TTC549 (cell line): ENCODE measurements around the gene TP53RK.

Source experiments
- FAIRE-seq: peaks from 2 replicates; lab custom pipeline; 2012; peaks lifted over from hg19 to GRCh38; lab: Jason Lieb, UNC

The TP53RK gene

GRCh38 chr20:46660487-46660886 lies 28.8 kb downstream of the TP53RK start:
- no peak for FAIRE-seq

GRCh38 chr20:46657618-46658017 lies 31.6 kb downstream of the TP53RK start:
- FAIRE-seq, result no peak

DNA sequence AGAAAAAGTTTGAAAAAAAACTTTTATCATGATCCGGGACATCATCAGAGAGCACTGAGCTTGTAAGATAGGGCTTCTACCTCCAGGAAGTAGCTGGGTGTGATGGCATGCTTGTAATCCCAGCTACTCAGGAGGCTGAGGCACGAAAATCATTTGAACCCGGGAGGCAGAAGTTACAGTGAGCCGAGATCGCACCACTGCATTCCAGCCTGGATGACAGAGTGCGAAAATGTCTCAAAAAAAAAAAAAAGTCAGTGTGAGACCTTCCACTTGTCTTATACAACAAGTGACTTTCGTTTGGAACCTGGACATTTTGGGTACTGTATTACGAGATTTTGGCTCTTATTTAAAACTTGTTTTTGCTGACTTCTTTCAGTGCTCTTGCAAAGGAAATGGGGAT lies 32.1 kb downstream of the TP53RK start:
- no peak for FAIRE-seq

- no peak for FAIRE-seq
Observed at GRCh38 chr20:46652699-46653098, 36.5 kb downstream of the TP53RK start.

DNA sequence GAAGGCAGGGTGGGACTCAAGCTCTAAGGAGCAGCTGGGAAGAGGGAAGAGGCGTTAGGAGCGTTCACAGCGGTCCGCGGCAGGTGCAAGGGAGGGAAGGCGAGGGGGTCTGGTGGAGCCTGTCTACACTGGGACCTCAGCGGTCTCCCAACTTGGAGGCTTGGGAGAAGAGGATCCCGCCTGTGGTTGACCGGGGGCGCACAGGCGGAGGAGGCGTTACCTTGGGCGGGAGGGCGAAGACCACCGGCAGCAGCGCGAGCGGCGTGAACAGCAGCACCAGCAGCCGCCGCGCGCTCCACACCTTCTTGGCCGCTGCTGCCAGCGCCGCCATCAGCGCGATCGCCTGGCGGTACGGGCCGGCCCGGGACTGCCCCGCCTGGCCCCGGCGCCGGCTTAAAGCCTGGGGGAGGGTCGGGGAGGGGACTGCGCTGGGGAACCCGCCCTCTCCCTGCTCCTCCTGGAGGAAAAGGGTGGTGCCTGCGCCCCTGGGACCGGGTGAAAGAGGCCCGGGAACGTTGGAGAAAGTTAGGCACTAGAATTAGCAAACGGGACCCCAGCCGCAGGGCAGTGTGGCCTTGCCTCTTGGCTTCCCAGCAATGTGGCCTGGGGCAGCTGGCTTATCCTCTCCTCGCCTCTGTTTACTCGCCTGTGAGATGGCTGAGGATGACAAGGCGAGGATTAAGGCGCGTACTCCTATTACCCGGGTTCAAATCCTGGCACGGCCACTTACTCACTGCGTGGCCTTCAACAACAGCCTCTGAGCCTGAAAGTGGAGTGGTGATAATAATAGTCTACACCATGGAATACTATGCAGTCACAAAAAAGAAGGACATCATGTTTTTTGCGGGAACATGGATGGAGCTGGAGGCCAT lies 37.9 kb downstream of the TP53RK start, which contains the start of gene SLC13A3:
SLC13A3 (minus strand) TSS at position 369 of the 872 bp plus-strand sequence; CDS start at position 331, 38 bp downstream.
- no peak for FAIRE-seq

DNA sequence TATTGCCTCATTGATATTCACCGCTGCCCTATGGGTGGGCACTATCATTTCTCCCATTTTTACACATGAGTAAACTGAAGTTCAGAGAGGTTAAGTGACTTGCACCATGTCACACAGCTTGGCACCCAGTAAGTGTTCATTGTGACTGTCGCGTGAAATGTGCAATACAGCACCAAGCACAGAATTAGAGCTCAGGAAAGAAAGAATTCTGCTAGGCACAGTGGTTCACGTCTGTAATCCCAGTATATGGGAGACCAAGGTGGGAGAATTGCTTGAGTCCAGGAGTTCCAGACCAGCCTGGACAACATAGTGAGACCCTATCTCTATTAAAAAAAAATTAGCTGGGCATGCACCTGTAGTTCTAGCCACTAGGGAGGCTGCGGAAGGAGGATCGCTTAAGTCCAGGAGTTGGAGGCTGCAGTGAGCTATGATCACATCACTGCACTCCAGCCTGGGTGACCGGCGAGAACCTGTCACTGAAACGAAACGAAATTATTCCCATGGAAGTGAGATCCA lies 38.6 kb downstream of the TP53RK start:
- no peak for FAIRE-seq

GRCh38 chr20:46649965-46650542 lies 39.2 kb downstream of the TP53RK start:
- FAIRE-seq, result no peak

DNA sequence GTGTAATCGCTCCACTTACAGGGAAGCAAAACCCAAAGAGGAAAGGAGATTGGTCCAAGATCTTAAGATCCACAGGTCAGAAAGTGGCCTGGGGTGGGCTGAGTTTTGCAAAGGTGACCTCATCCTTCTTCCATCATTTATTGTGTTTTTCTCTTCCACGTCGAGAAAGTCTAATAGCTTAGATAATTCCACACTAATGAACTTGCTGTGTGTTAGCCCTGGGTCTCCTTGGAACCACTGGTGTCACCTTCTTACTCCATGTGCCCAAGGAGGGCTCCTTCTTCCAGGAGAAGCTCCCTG lies 39.6 kb downstream of the TP53RK start:
- FAIRE-seq, result no peak

DNA sequence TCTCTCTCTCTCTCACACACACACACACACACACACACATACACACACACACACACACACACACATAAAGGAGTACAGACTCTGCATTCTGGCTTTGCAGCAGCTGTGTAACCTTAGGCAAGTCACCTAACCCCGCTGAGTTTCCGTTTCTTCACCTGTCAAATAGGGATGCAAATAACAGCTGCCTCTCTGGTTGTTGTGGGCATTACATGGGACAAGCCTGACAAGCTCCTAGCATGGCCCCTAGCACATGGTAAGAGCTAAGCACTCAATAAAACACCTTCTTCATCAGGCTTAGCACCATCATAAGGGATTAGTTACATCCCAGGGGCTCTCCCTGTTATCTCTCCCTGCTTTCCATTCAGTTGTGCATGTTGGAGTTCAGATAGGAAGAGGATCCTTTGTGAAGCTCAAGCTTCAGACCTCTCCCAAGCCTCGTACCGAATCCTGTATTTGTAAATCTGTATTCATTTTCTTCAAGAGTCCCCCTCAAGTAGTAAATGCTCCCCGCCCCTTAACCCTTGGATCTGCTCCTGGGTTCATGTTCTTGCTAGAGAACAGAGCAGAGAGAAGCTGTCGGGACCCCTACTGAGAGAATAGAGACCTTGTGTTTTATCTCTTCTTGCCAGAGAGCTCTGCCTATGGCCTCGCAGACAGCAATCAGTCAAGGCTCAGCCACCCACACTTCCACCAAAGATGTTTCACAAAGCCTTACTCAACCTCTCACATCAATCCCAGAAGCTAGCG lies 40.2 kb downstream of the TP53RK start:
- no peak for FAIRE-seq

GRCh38 chr20:46647469-46647868 lies 41.8 kb downstream of the TP53RK start:
- FAIRE-seq, result no peak

DNA sequence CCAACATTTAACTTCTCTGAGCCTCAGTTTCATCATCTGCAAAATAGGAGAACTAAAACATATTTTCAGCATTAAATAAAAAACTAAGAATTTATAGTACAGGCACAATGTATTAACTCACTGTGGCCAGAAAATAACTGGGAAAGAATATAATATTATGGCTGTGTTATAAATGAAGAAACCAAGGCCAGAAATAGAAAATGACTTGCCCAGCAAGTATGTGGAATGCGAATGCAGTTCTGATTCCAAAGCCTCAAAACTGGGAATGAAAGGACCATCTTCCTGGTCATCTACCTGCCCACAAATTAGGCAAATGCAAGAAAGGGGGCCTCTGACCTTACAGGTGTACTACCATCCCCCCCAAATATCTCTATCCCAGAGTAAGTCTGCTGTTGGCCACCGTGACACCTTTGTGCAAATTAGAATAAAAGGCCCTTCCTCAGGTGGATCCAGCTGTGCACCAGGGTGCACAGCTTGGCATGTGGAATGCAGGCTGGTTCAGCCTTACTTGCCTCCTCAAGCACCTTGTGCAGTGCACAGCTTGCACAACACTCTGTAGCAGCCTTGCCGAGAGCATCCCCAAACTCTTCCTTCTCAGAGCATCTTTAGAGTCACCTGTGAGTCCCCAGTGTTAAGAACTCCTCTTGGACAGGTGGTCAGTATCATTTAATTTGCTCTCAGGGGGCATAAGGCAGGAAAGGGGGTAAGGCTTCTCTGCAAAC lies 42.4 kb downstream of the TP53RK start:
- FAIRE-seq, result no peak

DNA sequence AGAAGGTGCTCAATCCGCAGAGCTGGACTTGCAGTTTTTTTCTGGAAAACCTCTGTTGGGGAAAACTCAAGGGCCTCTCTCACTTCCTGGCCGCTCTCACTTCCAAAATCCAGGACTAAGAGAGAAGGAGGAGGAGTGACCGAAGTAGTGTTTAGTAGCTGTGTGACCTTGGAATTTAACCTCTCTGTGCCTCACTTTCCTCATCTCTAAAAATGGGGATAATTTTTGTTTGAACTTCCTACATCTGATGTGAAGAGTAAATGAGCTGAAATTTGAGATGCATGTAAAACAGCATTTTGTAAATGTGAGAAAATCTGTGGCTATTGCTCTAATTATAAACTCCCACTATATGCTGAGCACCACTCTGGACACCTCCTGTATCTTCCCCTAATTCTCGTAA lies 43.1 kb downstream of the TP53RK start:
- FAIRE-seq, result no peak

GRCh38 chr20:46644733-46645132 lies 44.5 kb downstream of the TP53RK start:
- FAIRE-seq, result no peak

GRCh38 chr20:46644160-46644559 lies 45.1 kb downstream of the TP53RK start:
- no peak for FAIRE-seq

GRCh38 chr20:46642969-46643343 lies 46.3 kb downstream of the TP53RK start:
- FAIRE-seq, result no peak

- FAIRE-seq, result no peak
Observed at GRCh38 chr20:46642265-46642968, 46.8 kb downstream of the TP53RK start.

- FAIRE-seq, result no peak
Observed at GRCh38 chr20:46641424-46641823, 47.8 kb downstream of the TP53RK start.

GRCh38 chr20:46640536-46641311 lies 48.5 kb downstream of the TP53RK start:
- no peak for FAIRE-seq

DNA sequence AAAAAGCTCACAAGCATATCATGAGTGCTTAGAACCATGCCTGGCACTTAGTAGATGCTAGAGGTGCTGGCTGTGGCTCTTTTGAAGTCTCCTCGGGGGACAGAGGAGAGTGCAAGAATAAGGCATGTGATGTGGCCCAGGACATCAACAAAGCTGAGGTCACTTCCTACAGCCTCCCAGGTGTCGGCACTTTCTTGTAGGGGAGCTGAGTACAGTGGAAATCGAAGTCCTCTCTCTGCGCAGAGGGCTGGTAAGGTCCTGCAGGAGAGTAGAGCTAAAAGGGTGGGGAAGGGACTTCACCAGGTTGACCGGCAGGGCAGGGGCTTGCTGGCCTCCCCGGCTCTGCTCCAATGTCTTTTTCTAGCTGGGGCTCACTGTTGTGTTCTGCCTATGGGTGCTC lies 49.2 kb downstream of the TP53RK start:
- FAIRE-seq, result no peak

GRCh38 chr20:46639587-46639986 lies 49.7 kb downstream of the TP53RK start:
- no peak for FAIRE-seq

- FAIRE-seq, result no peak
Observed at GRCh38 chr20:46638898-46639274, 50.4 kb downstream of the TP53RK start.
